Mesendoderm (in vitro differentiated cells): ENCODE data around the gene MANEAL.

Experiments used
- DNase-seq: peaks from one replicate; pipeline ENCODE4 v3.0.0; 2013
- H2AK5ac ChIP-seq: 2 replicates; pipeline ENCODE4 v1.6.1; 2013; ENCODE audit warnings: low read length, inconsistent platforms
- H2BK120ac ChIP-seq: 2 replicates; pipeline ENCODE4 v1.6.1; 2013; ENCODE audit warnings: low read depth, mild to moderate bottlenecking, low read length, moderate library complexity, mixed read lengths
- H2BK15ac ChIP-seq: replicated peaks from 2 replicates; pipeline ENCODE4 v1.6.1; 2013; ENCODE audit warnings: low read depth, mild to moderate bottlenecking, moderate library complexity
- H2BK5ac ChIP-seq: 2 replicates; pipeline ENCODE4 v1.6.1; 2013; ENCODE audit warnings: low read length, inconsistent platforms
- H3K18ac ChIP-seq: 2 replicates; pipeline ENCODE4 v1.6.1; 2013; ENCODE audit warnings: mild to moderate bottlenecking, low read length, mixed read lengths
- H3K23ac ChIP-seq: one replicate; pipeline ENCODE4 v1.6.1; 2013; ENCODE audit warnings: low read length
- H3K27ac ChIP-seq: 2 replicates; pipeline ENCODE4 v1.5.1; 2013; ENCODE audit warnings: low read depth, mild to moderate bottlenecking, inconsistent platforms, low read length, moderate library complexity
- H3K27me3 ChIP-seq: 2 replicates; pipeline ENCODE4 v1.6.1; 2013; ENCODE audit warnings: low read length, control low read depth, mild to moderate bottlenecking, inconsistent platforms; ENCODE audit not compliant: insufficient read depth, poor library complexity
- H3K36me3 ChIP-seq: 2 replicates; pipeline ENCODE4 v1.6.1; 2013; ENCODE audit warnings: low read length, inconsistent platforms; ENCODE audit not compliant: control insufficient read depth, insufficient read depth
- H3K4ac ChIP-seq: one replicate; pipeline ENCODE4 v1.6.1; 2013; ENCODE audit warnings: low read depth, mild to moderate bottlenecking, low read length, moderate library complexity
- H3K4me1 ChIP-seq: 2 replicates; pipeline ENCODE4 v1.6.1; 2013; ENCODE audit warnings: low read depth, low read length, inconsistent platforms; ENCODE audit not compliant: control insufficient read depth
- H3K4me2 ChIP-seq: 2 replicates; pipeline ENCODE4 v1.6.1; 2013; ENCODE audit warnings: low read length
- H3K4me3 ChIP-seq: 2 replicates; pipeline ENCODE4 v1.5.1; 2013; ENCODE audit warnings: mild to moderate bottlenecking, low read length
- H3K56ac ChIP-seq: one replicate; pipeline ENCODE4 v1.6.1; 2013; ENCODE audit warnings: low read length
- H3K79me1 ChIP-seq: 2 replicates; pipeline ENCODE4 v1.6.1; 2013; ENCODE audit warnings: low read length, inconsistent platforms
- H3K79me2 ChIP-seq: 2 replicates; pipeline ENCODE4 v1.6.1; 2013; ENCODE audit warnings: mild to moderate bottlenecking, low read length; ENCODE audit not compliant: control insufficient read depth, insufficient read depth
- H3K9ac ChIP-seq: 2 replicates; pipeline ENCODE4 v1.6.1; 2013; ENCODE audit warnings: low read length, inconsistent platforms
- H4K5ac ChIP-seq: one replicate; pipeline ENCODE4 v1.6.1; 2013; ENCODE audit warnings: low read length
- H4K8ac ChIP-seq: one replicate; pipeline ENCODE4 v1.6.1; 2013; ENCODE audit warnings: low read depth, mild to moderate bottlenecking, control low read depth, low read length, moderate library complexity
- WGBS: extraction: QIAGEN DNeasy Blood & Tissue Kit; methylation state at CpG from one replicate; pipeline ENCODE4 v1.1.7; 2013; ENCODE audit warnings: low lambda C conversion rate, missing lambda C conversion rate; ENCODE audit not compliant: insufficient coverage; ENCODE audit errors: extremely low coverage; 5-methylcytosine and 5-hydroxymethylcytosine counted together

MANEAL gene

DNA sequence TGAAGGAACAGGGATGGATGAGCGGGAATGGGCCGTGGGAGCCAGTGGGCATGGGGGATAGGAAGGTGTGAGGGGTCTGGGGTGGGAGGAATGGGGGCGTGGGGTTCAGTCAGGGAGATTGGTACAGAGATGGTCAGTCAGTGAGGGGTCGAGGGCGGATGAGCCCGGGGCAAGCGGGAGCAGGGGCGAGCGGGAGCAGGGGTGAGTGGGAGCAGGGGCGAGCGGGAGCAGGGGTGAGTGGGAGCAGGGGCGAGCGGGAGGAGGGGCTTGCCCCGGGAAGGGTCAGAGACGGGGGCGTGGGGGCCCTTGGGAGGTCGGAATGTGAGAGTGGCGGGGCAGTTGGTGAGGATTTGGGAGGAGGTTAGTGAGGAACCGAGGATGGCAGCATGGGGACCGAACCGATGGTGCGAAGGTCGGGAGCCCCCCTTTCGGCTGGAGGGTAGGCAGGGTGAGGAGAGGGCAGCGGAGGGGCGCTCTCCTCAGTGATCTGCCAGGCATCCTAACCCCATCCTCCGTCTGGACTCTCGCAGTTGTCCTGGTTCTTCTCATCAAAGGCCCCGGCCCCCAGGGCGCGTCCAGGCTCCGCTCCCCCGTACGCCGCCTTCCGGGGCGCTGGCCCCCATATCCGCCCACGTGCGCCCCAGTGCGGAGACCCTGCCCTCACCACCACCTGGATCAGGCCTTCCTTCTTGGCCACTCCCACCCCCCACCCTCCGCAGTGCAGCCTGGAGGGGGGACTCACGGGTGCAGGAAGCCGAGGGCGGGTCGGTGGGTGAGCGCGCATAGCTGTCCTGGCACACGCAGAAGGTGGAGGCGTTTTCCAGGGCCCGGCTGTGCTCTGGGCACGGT lies 40.0 kb upstream of the MANEAL start:
- Histone ChIP-seq H3K27me3 (peaks cover 36% of the 10 kb centered on the region), H3K4me2 (no peak overlapping the region), H3K27ac (no peak overlapping the region), H4K8ac (no peak overlapping the region), H3K18ac (no peak overlapping the region), H3K4ac (no peak overlapping the region), H3K36me3 (no peaks in the 10 kb centered on the region), H4K5ac (no peak overlapping the region), H2BK5ac (no peak overlapping the region), H2AK5ac (no peak overlapping the region), H3K4me1 (no peaks in the 10 kb centered on the region), H3K56ac (no peak overlapping the region), H3K9ac (no peak overlapping the region), H3K79me1 (no peaks in the 10 kb centered on the region), H3K23ac (no peak overlapping the region), H3K79me2 (no peaks in the 10 kb centered on the region), H2BK120ac (no peak overlapping the region), H2BK15ac (no peak overlapping the region), H3K4me3 (no peak overlapping the region)
- DNase-seq, result no peak
- no CpG with 5 or more reads among the region's 52 CpGs for WGBS

- no peak overlapping the region for H2BK120ac ChIP-seq
- no peaks in the 10 kb centered on the region for H3K79me2 ChIP-seq
- H2AK5ac ChIP-seq, result no peak overlapping the region
- no peak overlapping the region for H2BK15ac ChIP-seq
- H3K27ac ChIP-seq, result no peak overlapping the region
- H3K23ac ChIP-seq, result no peak overlapping the region
- no peak overlapping the region for H4K5ac ChIP-seq
- H3K9ac ChIP-seq, result no peak overlapping the region
- H3K18ac ChIP-seq, result no peak overlapping the region
- no peaks in the 10 kb centered on the region for H3K36me3 ChIP-seq
- no peaks in the 10 kb centered on the region for H3K79me1 ChIP-seq
- peaks cover 35% of the 10 kb centered on the region for H3K27me3 ChIP-seq
- H2BK5ac ChIP-seq, result no peak overlapping the region
- H4K8ac ChIP-seq, result no peak overlapping the region
- H3K4me2 ChIP-seq, result no peak overlapping the region
- no peak overlapping the region for H3K56ac ChIP-seq
- DNase-seq, result no peak
- H3K4me3 ChIP-seq, result no peak overlapping the region
- WGBS, result no CpG with 5 or more reads among the region's 1 CpG
- H3K4ac ChIP-seq, result no peak overlapping the region
- no peaks in the 10 kb centered on the region for H3K4me1 ChIP-seq
Measured at GRCh38 chr1:37755290-37755689, 38.4 kb upstream of the MANEAL start.

GRCh38 chr1:37755951-37756560 lies 37.6 kb upstream of the MANEAL start:
- DNase-seq, result no peak
- H2BK15ac ChIP-seq, result no peak overlapping the region
- H3K27me3 ChIP-seq, result peaks cover 37% of the 10 kb centered on the region
- no CpG with 5 or more reads among the region's 4 CpGs for WGBS
- H3K27ac ChIP-seq, result no peak overlapping the region
- no peak overlapping the region for H3K23ac ChIP-seq
- H3K9ac ChIP-seq, result no peak overlapping the region
- no peak overlapping the region for H2BK120ac ChIP-seq
- no peak overlapping the region for H4K8ac ChIP-seq
- no peak overlapping the region for H3K4me2 ChIP-seq
- no peaks in the 10 kb centered on the region for H3K79me1 ChIP-seq
- H3K4me3 ChIP-seq, result no peak overlapping the region
- H3K56ac ChIP-seq, result no peak overlapping the region
- no peaks in the 10 kb centered on the region for H3K79me2 ChIP-seq
- no peak overlapping the region for H3K18ac ChIP-seq
- H3K36me3 ChIP-seq, result no peaks in the 10 kb centered on the region
- no peak overlapping the region for H2AK5ac ChIP-seq
- H3K4me1 ChIP-seq, result no peaks in the 10 kb centered on the region
- no peak overlapping the region for H2BK5ac ChIP-seq
- no peak overlapping the region for H3K4ac ChIP-seq
- no peak overlapping the region for H4K5ac ChIP-seq

- no peaks in the 10 kb centered on the region for H3K79me2 ChIP-seq
- H2BK15ac ChIP-seq, result no peak overlapping the region
- H2BK120ac ChIP-seq, result no peak overlapping the region
- H3K79me1 ChIP-seq, result no peaks in the 10 kb centered on the region
- WGBS, result no CpG with 5 or more reads among the region's 2 CpGs
- DNase-seq, result no peak
- no peak overlapping the region for H4K5ac ChIP-seq
- H3K27me3 ChIP-seq, result peaks cover 27% of the 10 kb centered on the region
- no peak overlapping the region for H3K27ac ChIP-seq
- H3K18ac ChIP-seq, result no peak overlapping the region
- no peak overlapping the region for H2BK5ac ChIP-seq
- H3K36me3 ChIP-seq, result no peaks in the 10 kb centered on the region
- H3K4me3 ChIP-seq, result no peak overlapping the region
- H3K23ac ChIP-seq, result no peak overlapping the region
- no peak overlapping the region for H3K4me2 ChIP-seq
- H3K56ac ChIP-seq, result no peak overlapping the region
- H3K9ac ChIP-seq, result no peak overlapping the region
- H3K4ac ChIP-seq, result no peak overlapping the region
- no peak overlapping the region for H4K8ac ChIP-seq
- no peak overlapping the region for H2AK5ac ChIP-seq
- no peaks in the 10 kb centered on the region for H3K4me1 ChIP-seq
Measured at GRCh38 chr1:37759451-37759850, 34.2 kb upstream of the MANEAL start.

GRCh38 chr1:37761416-37762095 lies 32.1 kb upstream of the MANEAL start:
- no peaks in the 10 kb centered on the region for H3K79me2 ChIP-seq
- no peak overlapping the region for H3K9ac ChIP-seq
- no peak overlapping the region for H3K27ac ChIP-seq
- no peak overlapping the region for H3K18ac ChIP-seq
- no peak overlapping the region for H2AK5ac ChIP-seq
- H3K79me1 ChIP-seq, result no peaks in the 10 kb centered on the region
- no peaks in the 10 kb centered on the region for H3K4me1 ChIP-seq
- no peak overlapping the region for H4K8ac ChIP-seq
- H3K23ac ChIP-seq, result no peak overlapping the region
- DNase-seq, result no peak
- H3K4me2 ChIP-seq, result no peak overlapping the region
- H3K56ac ChIP-seq, result no peak overlapping the region
- H4K5ac ChIP-seq, result no peak overlapping the region
- no peak overlapping the region for H2BK5ac ChIP-seq
- no CpG with 5 or more reads among the region's 68 CpGs for WGBS
- H2BK15ac ChIP-seq, result no peak overlapping the region
- H3K4me3 ChIP-seq, result no peak overlapping the region
- H3K36me3 ChIP-seq, result no peaks in the 10 kb centered on the region
- peaks cover 33% of the 10 kb centered on the region for H3K27me3 ChIP-seq
- H3K4ac ChIP-seq, result no peak overlapping the region
- no peak overlapping the region for H2BK120ac ChIP-seq
